HG03045 (cell line): ENCODE measurements around the gene ART3.

ENCODE experiments used
- ATAC-seq: cut with Tn5 transposase; IDR thresholded peaks from one replicate; pipeline ENCODE4 v1.9.1; 2021; ENCODE audit warnings: mild to moderate bottlenecking, moderate library complexity; ENCODE audit not compliant: unreplicated experiment

ART3 gene

GRCh38 chr4:76144546-76144945 is 70.0 kb downstream of the ART3 start:
- no peak for ATAC-seq

- peak; percentile 43 for ATAC-seq
Observed at GRCh38 chr4:76147454-76148141, 73.1 kb downstream of the ART3 start.

DNA sequence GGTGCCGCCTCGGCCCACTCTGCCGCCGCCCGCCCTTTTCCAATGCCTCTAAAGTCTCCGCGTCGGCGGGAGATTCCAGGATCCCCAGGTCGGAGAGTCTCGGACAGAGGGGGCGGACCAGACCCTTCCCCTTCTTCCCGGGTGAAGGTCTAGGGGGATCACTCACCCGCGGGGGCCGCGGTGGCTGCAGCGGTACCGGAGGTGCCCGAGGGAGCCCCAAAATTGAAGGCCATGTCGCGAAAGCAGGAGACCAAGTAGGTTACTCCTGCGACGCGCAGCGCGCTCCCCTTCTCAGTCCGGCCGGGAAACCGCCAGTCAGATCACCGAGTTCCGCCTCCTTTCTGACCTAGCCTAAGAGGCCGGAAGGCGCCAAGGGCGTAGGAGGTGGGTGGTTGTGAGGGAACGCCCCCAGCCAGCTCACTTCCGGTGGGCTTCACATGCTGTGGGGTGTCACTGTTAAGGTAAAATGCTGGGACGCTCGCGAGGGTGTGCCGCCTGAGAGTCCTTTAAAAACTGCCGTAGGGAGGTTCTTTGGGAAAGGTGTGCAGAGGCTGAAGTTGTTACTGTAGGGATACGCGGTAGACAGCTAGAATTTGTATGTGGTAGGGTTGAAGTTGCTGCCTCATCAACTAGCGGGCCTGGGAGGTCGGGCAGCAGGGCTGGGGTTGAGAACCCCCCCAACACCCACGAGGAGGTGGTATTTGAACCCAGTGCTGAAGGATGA is 73.8 kb downstream of the ART3 start, which contains the start of gene NUP54:
TSS of gene NUP54 (minus strand) at position 256 of the 724 bp plus-strand sequence. CDS start at position 233, 23 bp downstream.
- peak; percentile 99 for ATAC-seq

DNA sequence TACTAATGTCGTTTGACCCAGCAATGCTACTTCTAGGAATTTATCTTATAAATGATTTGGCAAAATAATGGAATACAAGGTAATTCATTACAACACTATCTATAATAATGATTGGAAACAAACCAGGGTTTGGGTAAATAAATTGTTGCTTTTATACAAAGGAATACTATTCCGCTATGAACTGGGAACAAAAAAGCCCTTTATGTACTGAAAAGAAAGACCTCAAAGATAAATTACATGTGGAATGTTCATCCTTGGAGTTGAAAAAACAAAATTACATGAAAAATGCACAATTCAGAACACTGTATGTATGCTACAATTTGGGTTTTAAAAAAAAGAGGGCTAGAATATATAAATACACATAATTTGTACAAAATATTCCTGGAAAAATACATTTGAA is 78.8 kb downstream of the ART3 start:
- no peak for ATAC-seq

GRCh38 chr4:76155979-76156378 is 81.5 kb downstream of the ART3 start:
- ATAC-seq: no peak

DNA sequence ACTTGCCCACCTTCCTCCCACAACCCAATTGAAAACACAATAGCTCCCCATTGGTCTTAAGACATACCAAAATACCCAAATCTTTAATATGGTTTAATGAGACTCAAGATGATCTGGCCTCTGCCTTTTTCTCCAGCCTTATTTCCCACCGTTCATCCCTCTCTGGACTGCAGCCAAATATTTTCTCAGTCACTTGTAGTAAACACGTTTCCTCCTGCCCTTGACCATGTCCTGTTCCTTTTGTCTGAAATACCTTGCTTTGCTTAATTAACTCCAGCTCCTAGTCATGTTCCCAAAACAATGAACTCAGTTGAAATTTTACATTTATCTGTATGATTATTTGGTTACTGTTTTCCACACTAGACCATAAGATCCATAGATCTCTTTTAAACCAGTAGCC is 82.1 kb downstream of the ART3 start:
- ATAC-seq: no peak

DNA sequence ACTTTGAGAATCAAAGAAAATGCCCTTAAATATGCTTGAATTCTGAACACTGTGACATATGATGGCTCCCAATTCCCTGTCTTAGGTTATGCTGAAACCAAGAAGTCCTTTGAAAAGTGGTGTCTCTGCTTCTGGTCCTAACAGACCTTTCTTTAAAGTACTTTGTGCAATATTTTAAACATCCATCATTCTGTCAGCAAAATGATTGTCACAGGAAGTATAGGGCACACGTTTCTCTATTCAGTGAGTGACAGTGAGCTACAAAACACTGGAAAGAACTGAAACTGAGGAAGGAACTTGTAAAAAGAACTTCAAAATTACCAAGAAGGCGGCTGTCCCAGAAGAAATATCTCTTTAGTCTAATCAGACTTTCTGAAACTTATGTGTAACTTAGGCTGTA is 85.8 kb downstream of the ART3 start:
- no peak for ATAC-seq
